ENCODE measurements around the gene HMOX1.
"Not testable (repeated sequence)": the region's sequence is repeated elsewhere in the genome, so short reads cannot be mapped to it uniquely, and the experiment has no call there.

Gene HMOX1

DNA sequence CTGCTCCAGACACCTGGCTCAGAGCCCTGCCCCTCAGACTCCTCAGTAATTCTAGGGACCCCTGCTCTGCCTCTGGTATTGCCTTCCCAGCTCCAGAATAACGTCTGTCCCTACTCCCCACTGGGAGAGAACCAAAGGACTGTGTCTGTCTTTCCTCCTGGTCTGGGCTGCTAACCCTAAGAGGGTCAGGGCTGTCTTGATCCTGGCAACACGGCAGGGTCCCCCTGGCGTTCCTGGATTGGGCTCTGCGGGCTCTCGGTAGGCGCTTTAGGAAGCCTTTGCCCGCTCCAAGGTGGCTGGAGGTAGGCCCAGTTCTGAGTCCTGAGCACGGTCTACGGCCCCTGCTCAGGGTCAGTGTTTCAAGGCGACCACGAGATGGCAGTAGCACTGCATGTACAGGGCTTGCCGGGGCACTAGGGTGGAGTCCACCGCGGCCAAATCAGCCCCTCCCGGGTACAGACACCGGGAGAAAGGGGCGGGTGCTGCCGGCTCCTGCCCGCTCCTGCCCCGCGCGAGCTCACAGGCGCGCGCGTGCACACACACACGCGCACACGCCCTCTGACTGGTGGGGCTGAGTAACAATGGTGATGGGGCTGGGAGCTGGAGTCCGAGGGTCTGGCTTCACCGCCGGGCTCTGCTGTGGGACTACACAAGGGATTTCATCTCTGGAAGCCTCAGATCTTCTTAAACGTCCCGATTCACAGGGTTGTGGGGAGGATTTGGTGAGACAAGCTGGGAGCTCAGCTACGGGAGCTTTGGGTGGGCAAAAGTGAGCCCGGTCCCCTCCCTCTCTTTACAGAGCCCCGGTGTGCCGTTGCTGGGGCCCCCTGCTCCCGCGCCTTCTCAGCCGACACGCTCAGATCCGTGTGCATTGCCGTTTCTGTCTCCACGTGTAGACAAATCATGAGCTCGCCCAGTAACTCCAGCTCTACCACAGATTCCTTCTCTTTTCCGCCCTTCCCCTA lies 30.1 kb upstream of the HMOX1 start:
- peak; percentile 93 for DNase-seq

GRCh38 chr22:35352214-35353111 lies 28.4 kb upstream of the HMOX1 start:
- DNase-seq, result peak; percentile 72

DNA sequence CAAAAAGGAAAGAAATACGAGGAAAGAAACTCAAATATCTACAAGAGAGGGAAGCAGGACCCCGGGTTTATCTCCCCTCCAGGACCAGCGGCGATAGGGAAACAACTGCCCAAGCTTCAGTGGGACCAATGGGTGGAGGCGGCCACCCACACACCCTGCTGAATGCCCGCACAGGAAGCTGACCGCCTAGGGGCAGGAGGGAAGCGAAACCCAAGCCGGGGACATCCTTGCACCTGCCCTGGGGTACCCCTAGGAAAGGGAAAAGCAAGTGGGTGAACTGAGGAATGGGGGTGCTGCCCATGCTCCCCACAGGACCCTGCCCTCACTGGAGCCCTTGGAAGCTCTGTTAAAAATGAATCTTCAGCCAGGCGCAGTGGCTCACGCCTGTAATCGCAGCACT lies 27.6 kb upstream of the HMOX1 start:
- DNase-seq, result no peak

DNA sequence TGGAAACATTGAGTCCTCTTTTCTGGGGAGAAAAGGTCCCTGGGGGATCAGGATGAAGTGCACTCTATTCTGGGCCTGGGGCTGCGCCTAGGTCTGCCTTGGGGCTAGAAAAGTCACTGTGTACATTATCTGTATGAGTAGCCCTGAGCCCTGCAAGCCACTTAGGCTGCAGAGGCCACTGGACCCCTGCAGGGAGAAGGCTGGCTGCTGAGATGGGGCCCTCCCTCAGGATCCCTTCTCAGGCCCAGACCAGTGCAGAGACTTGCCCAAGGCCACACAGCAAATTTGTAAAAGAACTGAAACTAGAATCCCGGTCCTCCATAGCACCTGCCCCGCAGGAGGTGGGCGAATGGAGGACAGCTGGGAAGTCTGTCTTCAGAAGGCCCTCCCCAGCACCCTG lies 26.8 kb upstream of the HMOX1 start:
- no peak for DNase-seq

GRCh38 chr22:35357883-35358621 lies 22.8 kb upstream of the HMOX1 start:
- DNase-seq, result no peak

- DNase-seq, result no peak
Observed at GRCh38 chr22:35359380-35360065, 21.4 kb upstream of the HMOX1 start.

- no peak for DNase-seq
Observed at GRCh38 chr22:35361001-35361558, 19.8 kb upstream of the HMOX1 start.

GRCh38 chr22:35363566-35364086 lies 17.3 kb upstream of the HMOX1 start:
- DNase-seq, result no peak

DNA sequence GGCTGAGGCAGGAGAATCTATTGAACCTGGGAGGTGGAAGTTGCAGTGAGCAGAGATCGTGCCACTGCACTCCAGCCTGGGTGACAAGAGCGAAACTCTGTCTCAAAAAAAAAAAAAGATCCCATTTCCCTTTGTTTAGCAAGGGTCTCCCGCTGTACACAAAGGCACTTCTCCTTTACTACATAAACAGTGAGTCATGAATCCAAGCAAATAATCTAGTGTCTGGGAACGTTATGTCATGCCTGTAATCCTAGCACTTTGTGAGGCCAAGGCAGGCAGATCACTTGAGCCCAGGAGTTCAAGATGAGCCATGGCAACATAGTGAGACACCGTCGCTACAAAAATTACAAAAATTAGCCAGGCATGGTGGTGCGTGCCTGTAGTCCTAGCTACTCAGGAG lies 16.7 kb upstream of the HMOX1 start:
- DNase-seq, result not testable (repeated sequence)

DNA sequence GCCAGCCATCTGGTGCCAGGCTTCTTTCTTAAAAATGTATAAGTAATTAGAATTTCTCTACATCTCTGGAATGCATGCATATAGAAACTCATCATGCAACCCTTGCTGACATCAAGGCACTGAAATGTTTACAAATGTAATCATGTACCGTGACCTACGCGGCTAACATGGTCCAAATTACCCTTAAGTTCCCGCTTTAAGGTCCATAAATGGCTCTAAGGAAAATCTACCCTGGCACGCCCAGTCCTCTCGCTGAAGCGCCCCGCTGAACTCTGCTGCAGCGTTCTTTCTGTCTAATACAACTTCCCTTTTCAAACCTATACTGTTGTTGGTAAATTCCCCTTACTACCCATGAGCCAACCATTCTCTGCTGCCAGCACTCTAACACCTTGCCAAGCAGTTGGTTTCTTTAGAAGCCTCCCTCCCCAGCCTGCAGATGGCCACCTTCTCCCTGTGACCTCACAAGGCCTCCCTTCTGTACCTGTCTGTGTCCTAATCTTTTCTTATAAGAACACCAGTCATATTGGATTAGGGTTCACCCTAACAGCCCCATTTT lies 13.5 kb upstream of the HMOX1 start:
- DNase-seq, result no peak

GRCh38 chr22:35368386-35368785 lies 12.5 kb upstream of the HMOX1 start:
- no peak for DNase-seq

- no peak for DNase-seq
Observed at GRCh38 chr22:35369996-35370395, 10.9 kb upstream of the HMOX1 start.

- DNase-seq, result no peak
Observed at GRCh38 chr22:35373781-35374180, 7.1 kb upstream of the HMOX1 start.

GRCh38 chr22:35375031-35375430 lies 5.9 kb upstream of the HMOX1 start:
- DNase-seq, result no peak

- no peak for DNase-seq
Observed at GRCh38 chr22:35375526-35375925, 5.4 kb upstream of the HMOX1 start.

GRCh38 chr22:35376728-35377472 lies 4.0 kb upstream of the HMOX1 start:
- peak; percentile 68 for DNase-seq

- DNase-seq, result no peak
Observed at GRCh38 chr22:35377735-35378134, 3.2 kb upstream of the HMOX1 start.

- no peak for DNase-seq
Observed at GRCh38 chr22:35378621-35379020, 2.3 kb upstream of the HMOX1 start.

DNA sequence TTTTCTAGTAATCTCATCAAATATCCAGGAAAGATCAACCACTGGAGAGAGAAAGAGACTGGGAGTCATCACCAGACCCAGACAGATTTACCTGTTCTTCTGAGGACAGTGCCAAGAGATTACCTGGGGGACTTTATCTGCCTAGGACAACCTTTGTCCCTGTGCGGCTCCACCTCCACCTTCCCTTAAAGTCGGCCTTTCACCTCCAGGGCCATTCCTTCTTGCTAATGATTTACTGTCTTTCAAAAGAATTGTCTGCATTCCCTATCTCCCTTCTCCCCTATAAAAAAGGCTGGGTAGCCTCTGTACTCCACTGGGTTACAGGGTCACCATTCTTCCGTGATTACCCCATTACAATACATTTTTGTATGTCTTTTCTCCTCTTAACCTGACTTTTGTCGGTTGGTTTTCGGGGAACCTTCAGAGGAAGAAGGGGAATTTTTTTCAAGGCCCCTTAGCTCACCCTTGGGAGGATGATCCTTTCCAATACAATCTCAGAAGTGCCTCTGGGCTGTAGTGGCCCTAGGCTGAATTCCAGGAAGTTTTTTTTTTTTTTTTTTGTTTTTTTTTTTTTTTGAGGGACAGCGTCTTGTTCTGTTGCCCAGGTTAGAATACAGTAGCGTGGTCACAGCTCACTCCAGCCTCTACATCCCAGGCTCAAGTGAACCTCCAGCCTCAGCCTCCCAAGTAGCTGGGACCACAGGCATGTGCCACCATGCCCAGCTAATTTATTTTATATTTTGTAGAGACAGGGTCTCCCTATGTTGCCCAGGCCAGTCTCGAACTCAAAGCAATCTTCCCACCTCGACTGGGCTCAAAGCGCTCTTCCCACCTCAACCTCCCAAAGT lies 1.5 kb upstream of the HMOX1 start:
- no peak for DNase-seq

- DNase-seq, result no peak
Observed at GRCh38 chr22:35380013-35380412, 883 bp upstream of the HMOX1 start.

All from activated CD4-positive, alpha-beta T cell treated with anti-CD3 and anti-CD28 coated beads, Interleukin-2, amount 50 U/mL, for 16 hours (primary cell).